Measurements from ENCODE around the gene CORO1C.
"Not testable (repeated sequence)": the region's sequence is repeated elsewhere in the genome, so short reads cannot be mapped to it uniquely, and the experiment has no call there.

Gene CORO1C

GRCh38 chr12:108621161-108621560, 110.2 kb downstream of the CORO1C start:
- in situ Hi-C loops (cut with MboI; ENCODE audit: low sequenced_read_pairs) = no loop called here

- in situ Hi-C loops (cut with MboI; ENCODE audit: low sequenced_read_pairs) = no loop called here
These were observed 111.0 kb downstream of the CORO1C start for GRCh38 chr12:108620236-108620879.

- in situ Hi-C loops (cut with MboI; ENCODE audit: low sequenced_read_pairs) = no loop called here
These were observed 111.8 kb downstream of the CORO1C start for GRCh38 chr12:108619369-108620160.

- in situ Hi-C loops (cut with MboI; ENCODE audit: low sequenced_read_pairs) = not testable (repeated sequence)
These were observed 112.4 kb downstream of the CORO1C start for GRCh38 chr12:108618953-108619274.

GRCh38 chr12:108618079-108618952, 113.0 kb downstream of the CORO1C start:
- in situ Hi-C loops (cut with MboI; ENCODE audit: low sequenced_read_pairs) = no loop called here

- in situ Hi-C loops (cut with MboI; ENCODE audit: low sequenced_read_pairs) = no loop called here
These were observed 114.1 kb downstream of the CORO1C start for GRCh38 chr12:108616941-108617858.

GRCh38 chr12:108616359-108616758, 115.0 kb downstream of the CORO1C start:
- in situ Hi-C loops (cut with MboI; ENCODE audit: low sequenced_read_pairs) = no loop called here

- in situ Hi-C loops (cut with MboI; ENCODE audit: low sequenced_read_pairs) = no loop called here
These were observed 115.4 kb downstream of the CORO1C start for GRCh38 chr12:108615918-108616317.

- in situ Hi-C loops (cut with MboI; ENCODE audit: low sequenced_read_pairs) = no loop called here
These were observed 116.7 kb downstream of the CORO1C start for GRCh38 chr12:108614639-108615038.

GRCh38 chr12:108614041-108614440, 117.3 kb downstream of the CORO1C start:
- in situ Hi-C loops (cut with MboI; ENCODE audit: low sequenced_read_pairs) = no loop called here

GRCh38 chr12:108613548-108613947, 117.8 kb downstream of the CORO1C start:
- in situ Hi-C loops (cut with MboI; ENCODE audit: low sequenced_read_pairs) = no loop called here

GRCh38 chr12:108612788-108613282, 118.5 kb downstream of the CORO1C start:
- in situ Hi-C loops (cut with MboI; ENCODE audit: low sequenced_read_pairs) = no loop called here

- in situ Hi-C loops (cut with MboI; ENCODE audit: low sequenced_read_pairs) = no loop called here
These were observed 119.4 kb downstream of the CORO1C start for GRCh38 chr12:108611884-108612415.

- in situ Hi-C loops (cut with MboI; ENCODE audit: low sequenced_read_pairs) = no loop called here
These were observed 120.3 kb downstream of the CORO1C start for GRCh38 chr12:108610856-108611605.

GRCh38 chr12:108610336-108610815, 120.9 kb downstream of the CORO1C start:
- in situ Hi-C loops (cut with MboI; ENCODE audit: low sequenced_read_pairs) = no loop called here

- in situ Hi-C loops (cut with MboI; ENCODE audit: low sequenced_read_pairs) = no loop called here
These were observed 121.6 kb downstream of the CORO1C start for GRCh38 chr12:108609537-108610335.

- in situ Hi-C loops (cut with MboI; ENCODE audit: low sequenced_read_pairs) = no loop called here
These were observed 122.7 kb downstream of the CORO1C start for GRCh38 chr12:108608616-108609015.

GRCh38 chr12:108607981-108608600, 123.2 kb downstream of the CORO1C start:
- in situ Hi-C loops (cut with MboI; ENCODE audit: low sequenced_read_pairs) = no loop called here

Measured in HL-60/S4 treated with retinoic acid at 250 ng/mL for 4 days and 3 days (cell line).